B cell (primary cell): Measurements from ENCODE around the gene CLASP2.

Experiments
- EZH2 ChIP-seq: IDR thresholded peaks from 2 replicates; pipeline ENCODE4 v1.6.1; 2012; ENCODE audit warnings: borderline replicate concordance, low read depth, mild to moderate bottlenecking, moderate library complexity, low read length; ENCODE audit not compliant: insufficient read depth, poor library complexity, severe bottlenecking
- TF ChIP-seq, protein P1 (sequence below): fragments of 200-600 bp; IDR thresholded peaks from one replicate; pipeline ENCODE4 v1.8.0; 2022; ENCODE audit warnings: antibody characterized with exemption, mild to moderate bottlenecking

- no peak for TF ChIP-seq EZH2
- TF ChIP-seq, protein P1, sequence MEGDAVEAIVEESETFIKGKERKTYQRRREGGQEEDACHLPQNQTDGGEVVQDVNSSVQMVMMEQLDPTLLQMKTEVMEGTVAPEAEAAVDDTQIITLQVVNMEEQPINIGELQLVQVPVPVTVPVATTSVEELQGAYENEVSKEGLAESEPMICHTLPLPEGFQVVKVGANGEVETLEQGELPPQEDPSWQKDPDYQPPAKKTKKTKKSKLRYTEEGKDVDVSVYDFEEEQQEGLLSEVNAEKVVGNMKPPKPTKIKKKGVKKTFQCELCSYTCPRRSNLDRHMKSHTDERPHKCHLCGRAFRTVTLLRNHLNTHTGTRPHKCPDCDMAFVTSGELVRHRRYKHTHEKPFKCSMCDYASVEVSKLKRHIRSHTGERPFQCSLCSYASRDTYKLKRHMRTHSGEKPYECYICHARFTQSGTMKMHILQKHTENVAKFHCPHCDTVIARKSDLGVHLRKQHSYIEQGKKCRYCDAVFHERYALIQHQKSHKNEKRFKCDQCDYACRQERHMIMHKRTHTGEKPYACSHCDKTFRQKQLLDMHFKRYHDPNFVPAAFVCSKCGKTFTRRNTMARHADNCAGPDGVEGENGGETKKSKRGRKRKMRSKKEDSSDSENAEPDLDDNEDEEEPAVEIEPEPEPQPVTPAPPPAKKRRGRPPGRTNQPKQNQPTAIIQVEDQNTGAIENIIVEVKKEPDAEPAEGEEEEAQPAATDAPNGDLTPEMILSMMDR, result no peak
Measured at GRCh38 chr3:33538678-33539339, 179.2 kb downstream of the CLASP2 start.
